Measurements from ENCODE around the gene FREM1.

Gene FREM1

GRCh38 chr9:14806941-14807520 is 103.2 kb downstream of the FREM1 start:
- no peak for DNase-seq

DNA sequence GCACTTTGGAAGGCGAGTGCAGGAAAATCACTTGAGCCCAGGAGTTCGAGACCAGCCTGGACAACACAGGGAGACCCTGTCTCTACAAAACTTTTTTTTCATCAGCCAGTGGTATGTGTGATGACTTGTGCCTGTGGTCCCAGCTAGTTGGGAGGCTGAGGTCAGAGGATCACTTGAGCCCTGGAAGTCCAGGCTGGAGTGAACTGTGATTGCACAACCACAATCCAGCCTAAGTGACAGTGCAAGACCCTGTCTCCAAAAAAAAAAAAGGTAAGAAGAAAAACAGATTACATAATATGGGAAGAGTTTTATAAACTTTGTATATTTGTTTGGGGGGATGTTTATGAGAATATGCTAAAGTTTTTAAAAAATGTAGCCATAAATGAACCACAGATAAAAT is 111.2 kb downstream of the FREM1 start:
- DNase-seq: no peak

- no peak for DNase-seq
These were observed 112.8 kb downstream of the FREM1 start for GRCh38 chr9:14797435-14797834.

DNA sequence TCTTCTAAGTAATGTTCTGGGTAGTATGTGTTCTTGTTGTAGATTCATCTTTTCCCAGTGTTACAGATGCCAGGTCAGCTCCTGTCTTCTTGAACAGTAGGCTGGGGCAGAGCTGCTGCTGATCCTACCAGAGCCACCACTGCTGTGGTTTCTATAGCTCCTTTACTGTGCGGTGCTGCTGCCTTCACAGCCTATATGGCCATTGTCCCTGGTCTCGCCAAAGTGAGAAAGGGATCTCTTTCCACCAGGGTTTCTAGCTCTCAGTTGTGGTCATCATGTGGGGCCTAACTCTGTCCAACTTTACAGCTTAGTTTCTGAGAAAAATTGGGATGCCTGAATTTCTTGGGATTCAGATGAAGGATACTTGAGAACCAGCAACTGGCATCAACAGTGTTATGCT is 116.8 kb downstream of the FREM1 start:
- no peak for DNase-seq

GRCh38 chr9:14790628-14791027 is 119.6 kb downstream of the FREM1 start:
- DNase-seq: no peak

GRCh38 chr9:14788846-14789245 is 121.4 kb downstream of the FREM1 start:
- no peak for DNase-seq

DNA sequence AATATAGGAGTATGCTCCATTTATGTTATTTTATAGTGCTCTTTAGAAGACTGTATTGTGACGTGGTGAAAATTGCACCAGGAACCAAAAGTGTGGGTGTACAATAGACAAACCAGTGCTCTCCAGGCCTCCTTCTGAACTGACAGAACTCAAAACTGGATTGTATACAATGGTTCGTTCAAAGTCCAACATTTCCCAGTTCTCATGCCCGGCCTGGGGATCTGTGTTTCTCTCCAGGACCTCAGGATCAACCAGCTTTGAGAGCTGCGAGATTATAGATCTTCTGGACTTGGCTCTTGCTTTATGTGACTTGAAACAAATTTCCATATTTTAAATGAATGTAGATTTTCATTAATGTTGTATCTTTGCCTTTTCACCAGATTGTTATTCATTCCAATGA is 126.9 kb downstream of the FREM1 start:
- DNase-seq: no peak

DNA sequence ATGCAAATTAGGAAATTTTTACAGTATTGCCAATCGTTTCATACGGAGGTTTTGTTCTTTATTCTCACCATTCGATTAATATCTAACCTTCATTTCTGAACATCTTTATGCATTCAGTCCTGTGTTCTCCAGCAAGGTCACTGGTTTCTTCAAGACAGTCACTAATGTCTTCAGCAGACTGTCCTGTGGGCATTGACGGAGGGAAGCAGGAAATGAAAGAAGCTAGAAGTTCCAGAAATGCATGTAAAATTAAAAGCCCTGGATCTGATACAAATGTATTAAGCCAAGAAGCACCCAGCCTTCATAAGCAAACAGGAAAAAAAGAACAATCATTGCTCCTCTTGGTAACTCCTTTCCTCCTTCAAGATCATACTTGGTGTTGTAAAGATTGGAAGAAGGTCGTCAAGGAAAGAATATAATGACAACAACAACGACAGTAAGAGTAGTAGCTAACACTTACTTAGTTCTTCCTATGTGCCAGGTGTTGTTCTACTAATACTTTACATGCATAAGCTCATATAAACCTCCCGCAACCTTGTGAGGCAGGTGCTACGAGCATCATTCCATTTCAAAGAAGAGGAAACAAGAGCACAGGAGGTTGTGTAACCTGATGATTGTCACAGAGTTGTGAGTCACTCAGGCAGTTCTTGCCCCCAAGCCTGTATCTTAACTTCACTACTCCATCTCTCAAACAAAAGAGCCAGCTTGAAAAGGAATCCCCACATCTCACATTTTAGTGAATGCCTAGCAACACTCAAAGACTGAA is 127.8 kb downstream of the FREM1 start:
- no peak for DNase-seq

- no peak for DNase-seq
These were observed 129.5 kb downstream of the FREM1 start for GRCh38 chr9:14780693-14781092.

DNA sequence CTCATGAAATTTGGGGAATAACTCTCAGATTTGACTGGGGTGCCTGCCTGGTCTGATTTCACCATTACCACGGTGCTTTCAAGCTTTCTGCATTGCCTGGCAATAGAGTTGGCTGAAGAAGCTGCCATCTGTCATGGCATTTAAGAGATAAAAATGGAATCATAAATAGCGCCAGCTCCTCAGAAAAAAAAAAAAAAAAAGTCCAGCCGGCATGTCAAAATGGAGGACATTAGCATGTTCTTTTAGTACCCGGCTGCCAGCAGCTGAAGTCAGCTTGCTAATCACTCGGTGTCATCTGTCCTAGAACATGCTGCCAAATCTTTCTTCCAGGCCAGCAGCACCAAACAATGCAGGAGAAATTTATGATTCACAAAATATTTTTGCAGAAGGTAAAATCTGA is 130.0 kb downstream of the FREM1 start:
- DNase-seq: no peak

GRCh38 chr9:14779566-14780022 is 130.6 kb downstream of the FREM1 start:
- DNase-seq: no peak

DNA sequence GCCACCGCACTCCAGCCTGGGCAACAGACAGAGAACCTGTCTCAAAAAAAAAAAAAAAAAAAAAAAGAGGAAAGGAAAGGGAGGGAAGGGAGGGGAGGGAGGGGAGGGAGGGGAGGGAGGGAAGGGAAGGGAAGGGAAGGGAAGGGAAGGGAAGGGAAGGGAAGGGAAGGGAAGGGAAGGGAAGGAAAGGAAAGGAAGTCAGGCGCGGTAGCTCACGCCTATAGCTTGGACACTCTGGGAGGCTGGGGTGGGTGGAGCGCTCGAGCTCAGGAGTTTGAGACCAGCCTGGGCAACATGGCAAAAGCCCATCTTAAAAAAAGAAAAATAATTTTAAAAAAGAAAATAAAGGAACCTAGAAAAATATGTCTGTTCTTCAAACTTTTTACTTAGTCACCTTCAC is 131.7 kb downstream of the FREM1 start:
- no peak for DNase-seq

- no peak for DNase-seq
These were observed 134.3 kb downstream of the FREM1 start for GRCh38 chr9:14775917-14776316.

GRCh38 chr9:14770592-14770991 is 139.6 kb downstream of the FREM1 start:
- no peak for DNase-seq

GRCh38 chr9:14769230-14769571 is 141.0 kb downstream of the FREM1 start:
- DNase-seq: no peak

GRCh38 chr9:14768405-14769229 is 141.6 kb downstream of the FREM1 start:
- no peak for DNase-seq

DNA sequence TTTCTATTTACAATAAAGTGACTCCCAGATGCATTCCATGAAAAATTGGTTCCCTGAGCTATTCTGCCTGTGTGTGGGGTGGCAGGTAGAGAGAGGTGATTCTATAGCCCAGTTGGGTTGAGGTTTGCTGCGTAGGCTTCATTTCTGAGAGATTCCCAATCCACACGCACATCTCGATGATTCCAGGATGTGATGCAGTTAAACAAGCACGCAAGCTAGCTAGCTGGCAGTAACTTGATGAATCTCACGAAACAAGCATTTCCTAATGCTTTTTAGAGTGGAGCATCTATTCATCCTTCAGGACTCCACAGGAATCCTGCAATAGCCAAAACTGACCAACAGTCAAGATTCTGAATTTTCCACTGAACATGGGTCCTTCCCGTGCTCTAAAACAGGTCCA is 143.9 kb downstream of the FREM1 start:
- DNase-seq: no peak

DNA sequence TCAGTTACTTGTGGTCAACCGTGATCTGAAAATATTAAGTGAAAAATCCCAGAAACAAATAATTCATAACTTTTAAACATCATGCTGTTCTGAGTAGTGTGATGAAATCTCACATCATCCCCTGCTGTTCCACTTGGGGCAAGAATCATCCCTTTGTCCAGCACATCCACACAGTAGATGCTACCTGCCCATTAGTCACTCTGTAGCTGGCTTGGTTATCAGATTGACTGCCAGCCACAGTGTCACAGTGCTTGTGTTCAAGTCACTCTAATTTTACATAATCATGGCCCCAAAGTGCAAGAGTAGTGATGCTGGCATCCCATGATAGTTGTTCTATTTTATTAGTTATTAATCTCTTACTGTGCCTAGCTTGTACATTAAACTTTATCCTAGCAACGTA is 148.6 kb downstream of the FREM1 start:
- DNase-seq: no peak

DNA sequence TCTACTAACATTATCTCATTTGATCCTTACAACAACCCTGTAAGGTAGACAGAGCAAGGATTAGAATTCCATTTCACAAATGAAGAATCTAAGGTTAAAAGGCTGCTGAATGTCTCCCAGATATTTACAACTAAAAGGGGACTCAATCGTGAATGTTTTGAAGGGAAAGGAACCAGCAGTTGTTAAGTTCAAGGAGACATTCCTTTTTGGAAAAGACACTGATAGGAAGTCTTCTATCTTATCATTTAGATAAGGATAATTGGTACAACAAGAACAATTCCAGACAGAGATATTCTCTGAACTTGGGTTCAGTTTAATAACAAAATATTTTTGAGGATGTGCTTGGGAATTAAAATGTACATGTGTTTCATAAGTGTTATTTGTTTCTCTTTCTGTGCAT is 150.2 kb downstream of the FREM1 start:
- DNase-seq: no peak

DNA sequence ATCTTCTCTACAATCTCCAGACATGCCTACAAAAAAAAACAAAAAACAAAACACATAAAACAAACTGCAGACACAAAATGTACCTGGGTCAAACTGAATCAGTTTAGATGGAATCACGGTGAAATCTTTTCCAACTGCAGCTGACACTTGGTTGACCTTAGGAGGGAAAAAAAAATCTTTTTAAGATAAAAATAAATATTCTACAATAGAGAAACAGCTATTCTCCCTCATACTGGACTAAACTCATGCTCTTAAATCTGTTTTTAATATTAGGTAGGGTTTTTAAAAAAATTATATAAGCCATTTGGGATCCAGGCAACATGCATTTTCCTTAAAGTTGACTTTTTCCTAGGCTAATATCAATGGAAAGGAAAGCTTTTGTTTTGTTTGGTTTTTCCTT is 153.9 kb downstream of the FREM1 start:
- DNase-seq: no peak

DNA sequence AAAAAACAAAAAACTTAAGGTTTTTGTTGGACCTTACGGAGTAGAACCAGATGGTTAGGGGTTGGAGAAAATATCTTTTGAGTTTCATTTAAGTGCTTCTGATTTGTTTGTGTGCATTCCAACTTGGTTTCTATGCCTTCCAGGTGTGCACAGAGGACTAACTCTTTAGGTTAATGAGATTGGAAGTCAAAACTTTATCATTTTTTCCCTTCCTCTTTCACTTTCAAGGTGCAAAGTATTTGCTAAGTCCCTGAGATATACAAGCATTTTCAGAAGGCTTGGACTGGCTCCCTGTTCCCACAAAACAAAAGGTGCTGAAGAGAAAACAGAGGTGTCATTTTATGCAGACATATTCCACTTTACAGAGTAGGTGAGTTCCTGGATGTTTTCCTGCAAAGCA is 157.4 kb downstream of the FREM1 start:
- no peak for DNase-seq

GRCh38 chr9:14752271-14752670 is 158.0 kb downstream of the FREM1 start:
- no peak for DNase-seq

GRCh38 chr9:14750821-14751220 is 159.4 kb downstream of the FREM1 start:
- DNase-seq: no peak

GRCh38 chr9:14749741-14750211 is 160.5 kb downstream of the FREM1 start:
- DNase-seq: no peak

Data from cortex of kidney (tissue), 1 donor.